Liver (tissue), 9 donors: ENCODE measurements around the gene TSKS. TPM values are rescaled to one million over a fixed set of nuclear protein-coding genes. Genes with fewer than 3 reads are reported as not detected.

ENCODE experiments used
- DNase-seq: peaks from one replicate; pipeline ENCODE4 v3.0.0-alpha.2; 2017; ENCODE audit warnings: low spot score
- H3K27ac ChIP-seq, 2 donors: one replicate each; pipeline ENCODE4 v1.7.0; 2013; ENCODE audit warnings: inconsistent platforms in 2 of 2, low read length in 2 of 2, control low read depth in 1 of 2, low read depth in 1 of 2, mild to moderate bottlenecking in 1 of 2
- H3K27me3 ChIP-seq, 4 donors: one replicate each; pipeline versions ENCODE4 v1.6.1 to v1.7.0; 2013; ENCODE audit warnings: low read length in 3 of 4, inconsistent platforms in 1 of 4, mild to moderate bottlenecking in 1 of 4, moderate library complexity in 1 of 4; ENCODE audit not compliant: control insufficient read depth in 4 of 4, insufficient read depth in 4 of 4
- H3K36me3 ChIP-seq, 4 donors: one replicate each; pipeline versions ENCODE4 v1.6.1 to v1.7.0; 2013; ENCODE audit warnings: low read length in 3 of 4, mild to moderate bottlenecking in 3 of 4, low read depth in 1 of 4, moderate library complexity in 1 of 4; ENCODE audit not compliant: control insufficient read depth in 4 of 4, insufficient read depth in 3 of 4
- H3K4me1 ChIP-seq, 4 donors: one replicate each; pipeline versions ENCODE4 v1.6.1 to v1.7.0; 2013; ENCODE audit warnings: low read length in 3 of 4, mild to moderate bottlenecking in 3 of 4, moderate library complexity in 1 of 4; ENCODE audit not compliant: control insufficient read depth in 4 of 4, insufficient read depth in 4 of 4
- H3K4me3 ChIP-seq, 3 donors: one replicate each; pipeline versions ENCODE4 v1.6.1 to v1.7.0; 2013; ENCODE audit warnings: low read length in 3 of 3, control low read depth in 1 of 3, low read depth in 1 of 3, mild to moderate bottlenecking in 1 of 3
- H3K9ac ChIP-seq, 2 donors: one replicate each; pipeline ENCODE4 v1.7.0; 2013; ENCODE audit warnings: low read length in 2 of 2, mild to moderate bottlenecking in 2 of 2, moderate library complexity in 2 of 2, control low read depth in 1 of 2, low read depth in 1 of 2
- H3K9me3 ChIP-seq, 4 donors: one replicate each; pipeline versions ENCODE4 v1.6.1 to v1.7.0; 2013; ENCODE audit warnings: low read length in 3 of 4; ENCODE audit not compliant: control insufficient read depth in 4 of 4
- CTCF ChIP-seq: fragments of 150-350 bp; IDR thresholded peaks from 2 replicates; pipeline ENCODE4 v1.5.1; 2017; ENCODE audit warnings: improper control_type of control experiment, low read depth, low read length; ENCODE audit not compliant: missing input control
- EGR1 ChIP-seq, 2 donors: IDR thresholded peaks; 2 replicates each; pipeline ENCODE4 v1.6.1; 2016 to 2018; ENCODE audit warnings: antibody characterized with exemption in 2 of 2, low read depth in 2 of 2
- FOXA1 ChIP-seq: IDR thresholded peaks from 2 replicates; pipeline ENCODE4 v1.6.1; 2016; ENCODE audit warnings: antibody characterized with exemption
- FOXA2 ChIP-seq: IDR thresholded peaks from 2 replicates; pipeline ENCODE4 v1.6.1; 2016; ENCODE audit warnings: antibody characterized with exemption
- GABPA ChIP-seq, 2 donors: IDR thresholded peaks in 1 of 2; conservative IDR thresholded peaks in 1 of 2; 2 replicates each; pipeline ENCODE4 v1.6.1; 2016; ENCODE audit warnings: antibody characterized with exemption in 2 of 2, mild to moderate bottlenecking in 1 of 2, moderate library complexity in 1 of 2
- HNF4A ChIP-seq, 2 donors: conservative IDR thresholded peaks; 2 replicates each; pipeline ENCODE4 v1.6.1; 2016; ENCODE audit warnings: antibody characterized with exemption in 2 of 2, mild to moderate bottlenecking in 2 of 2
- HNF4G ChIP-seq: IDR thresholded peaks from 2 replicates; pipeline ENCODE4 v1.6.1; 2016; ENCODE audit warnings: antibody characterized with exemption
- JUND ChIP-seq, 2 donors: IDR thresholded peaks; 2 replicates each; pipeline ENCODE4 v1.6.1; 2016; ENCODE audit warnings: antibody characterized with exemption in 2 of 2
- NR2F2 ChIP-seq: IDR thresholded peaks from 2 replicates; pipeline ENCODE4 v1.6.1; 2016; ENCODE audit warnings: antibody characterized with exemption
- RAD21 ChIP-seq, 2 donors: IDR thresholded peaks; 2 replicates each; pipeline ENCODE4 v1.6.1; 2016; ENCODE audit warnings: antibody characterized with exemption in 2 of 2, mild to moderate bottlenecking in 2 of 2
- RXRA ChIP-seq, 2 donors: IDR thresholded peaks; 2 replicates each; pipeline ENCODE4 v1.6.1; 2017 to 2018; ENCODE audit warnings: antibody characterized with exemption in 2 of 2, mild to moderate bottlenecking in 1 of 2
- SP1 ChIP-seq: IDR thresholded peaks from 2 replicates; pipeline ENCODE4 v1.6.1; 2018; ENCODE audit warnings: antibody characterized with exemption, mild to moderate bottlenecking
- TAF1 ChIP-seq: conservative IDR thresholded peaks from 2 replicates; pipeline ENCODE4 v1.6.1; 2016; ENCODE audit warnings: antibody characterized with exemption, mild to moderate bottlenecking
- YY1 ChIP-seq: IDR thresholded peaks from 2 replicates; pipeline ENCODE4 v1.6.1; 2016; ENCODE audit warnings: antibody characterized with exemption, mild to moderate bottlenecking
- ZBTB33 ChIP-seq: IDR thresholded peaks from 2 replicates; pipeline ENCODE4 v1.6.1; 2016; ENCODE audit warnings: antibody characterized with exemption
- WGBS: extraction: QIAGEN DNeasy Blood & Tissue Kit; methylation state at CpG from one replicate; pipeline ENCODE4 v1.1.7; 2013; 5-methylcytosine and 5-hydroxymethylcytosine counted together
- polyA plus RNA-seq, 2 donors: library from polyadenylated mRNA; stranded (reverse) in 1 of 2; unstranded in 1 of 2; fragments of 200-250 nt in 1 of 2; fragments of >200 nt in 1 of 2; fragmentation: Nextera tagmentation in 1 of 2; extraction: Ambion mirVana in 1 of 2; gene quantifications; one replicate each; pipeline versions ENCODE4 v1.2.1 to v1.2.3, GENCODE V29; 2013 to 2015
- total RNA-seq, 2 donors: library from RNA; depleted of rRNA; stranded (reverse); fragments of >200 nt; gene quantifications; one replicate each; pipeline ENCODE4 v1.2.3, GENCODE V29; 2014
- TF ChIP-seq, protein P1 (sequence below): IDR thresholded peaks from 2 replicates; pipeline ENCODE4 v1.6.1; 2016; ENCODE audit warnings: antibody characterized with exemption
- TF ChIP-seq, protein P2 (sequence below): IDR thresholded peaks from 2 replicates; pipeline ENCODE4 v1.6.1; 2016; ENCODE audit warnings: antibody characterized with exemption, mild to moderate bottlenecking
- TF ChIP-seq, protein P3 (sequence below): IDR thresholded peaks from 2 replicates; pipeline ENCODE4 v1.6.1; 2016; ENCODE audit warnings: antibody characterized with exemption
- donor health status: healthy.
- donor health status: healthy.
- donor health status: healthy.
- donor health status: healthy.
- donor health status: healthy.

The TSKS gene
- total and polyA plus RNA-seq, 4 donors: 0.07 to 0.61 (median 0.08) TPM; not detected in 1

DNA sequence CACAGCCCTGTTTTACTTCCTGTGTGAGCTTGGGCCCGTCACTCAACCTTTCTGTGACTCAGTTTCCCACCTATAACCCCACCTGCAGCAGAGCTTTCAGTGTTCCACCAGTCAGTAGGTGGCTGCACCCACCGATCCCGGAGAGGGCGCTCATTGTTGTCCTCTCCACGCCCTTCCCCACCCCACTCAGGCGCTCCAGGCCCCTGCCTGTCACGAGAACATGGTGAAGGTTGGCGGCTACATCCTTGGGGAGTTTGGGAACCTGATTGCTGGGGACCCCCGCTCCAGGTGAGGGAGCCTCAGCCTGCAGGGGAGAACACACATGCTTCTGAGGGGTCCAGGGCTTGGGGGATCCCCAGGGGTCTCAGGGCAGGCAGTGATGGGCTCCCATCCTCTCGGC lies 37.7 kb upstream of the TSKS start:
- Histone ChIP-seq H3K4me1 (no peaks in the 10 kb centered on the region), H3K27ac (no peak overlapping the region), H3K9me3 (no peaks in the 10 kb centered on the region), H3K4me3 (no peak overlapping the region), H3K27me3 (no peaks in the 10 kb centered on the region), H3K9ac (no peak overlapping the region), H3K36me3 (peaks cover 33 to 81% (median 49%) of the 10 kb centered on the region in 4 donors)
- 96% methylated on average over 10 of the region's 10 CpGs for WGBS
- TF ChIP-seq, protein P1, sequence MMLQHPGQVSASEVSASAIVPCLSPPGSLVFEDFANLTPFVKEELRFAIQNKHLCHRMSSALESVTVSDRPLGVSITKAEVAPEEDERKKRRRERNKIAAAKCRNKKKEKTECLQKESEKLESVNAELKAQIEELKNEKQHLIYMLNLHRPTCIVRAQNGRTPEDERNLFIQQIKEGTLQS: no peak
- no peak for TF ChIP-seq GABPA (IDR thresholded peaks at IDR 0.05 in 1 of 2, conservative IDR thresholded peaks at IDR 0.05 in 1 of 2)
- no peak for TF ChIP-seq YY1
- no peak for TF ChIP-seq ZBTB33
- no peak for TF ChIP-seq HNF4G
- no peak for TF ChIP-seq RXRA (IDR thresholded peaks at IDR 0.05)
- TF ChIP-seq, protein P2, sequence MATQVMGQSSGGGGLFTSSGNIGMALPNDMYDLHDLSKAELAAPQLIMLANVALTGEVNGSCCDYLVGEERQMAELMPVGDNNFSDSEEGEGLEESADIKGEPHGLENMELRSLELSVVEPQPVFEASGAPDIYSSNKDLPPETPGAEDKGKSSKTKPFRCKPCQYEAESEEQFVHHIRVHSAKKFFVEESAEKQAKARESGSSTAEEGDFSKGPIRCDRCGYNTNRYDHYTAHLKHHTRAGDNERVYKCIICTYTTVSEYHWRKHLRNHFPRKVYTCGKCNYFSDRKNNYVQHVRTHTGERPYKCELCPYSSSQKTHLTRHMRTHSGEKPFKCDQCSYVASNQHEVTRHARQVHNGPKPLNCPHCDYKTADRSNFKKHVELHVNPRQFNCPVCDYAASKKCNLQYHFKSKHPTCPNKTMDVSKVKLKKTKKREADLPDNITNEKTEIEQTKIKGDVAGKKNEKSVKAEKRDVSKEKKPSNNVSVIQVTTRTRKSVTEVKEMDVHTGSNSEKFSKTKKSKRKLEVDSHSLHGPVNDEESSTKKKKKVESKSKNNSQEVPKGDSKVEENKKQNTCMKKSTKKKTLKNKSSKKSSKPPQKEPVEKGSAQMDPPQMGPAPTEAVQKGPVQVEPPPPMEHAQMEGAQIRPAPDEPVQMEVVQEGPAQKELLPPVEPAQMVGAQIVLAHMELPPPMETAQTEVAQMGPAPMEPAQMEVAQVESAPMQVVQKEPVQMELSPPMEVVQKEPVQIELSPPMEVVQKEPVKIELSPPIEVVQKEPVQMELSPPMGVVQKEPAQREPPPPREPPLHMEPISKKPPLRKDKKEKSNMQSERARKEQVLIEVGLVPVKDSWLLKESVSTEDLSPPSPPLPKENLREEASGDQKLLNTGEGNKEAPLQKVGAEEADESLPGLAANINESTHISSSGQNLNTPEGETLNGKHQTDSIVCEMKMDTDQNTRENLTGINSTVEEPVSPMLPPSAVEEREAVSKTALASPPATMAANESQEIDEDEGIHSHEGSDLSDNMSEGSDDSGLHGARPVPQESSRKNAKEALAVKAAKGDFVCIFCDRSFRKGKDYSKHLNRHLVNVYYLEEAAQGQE: no peak
- TF ChIP-seq, protein P3, sequence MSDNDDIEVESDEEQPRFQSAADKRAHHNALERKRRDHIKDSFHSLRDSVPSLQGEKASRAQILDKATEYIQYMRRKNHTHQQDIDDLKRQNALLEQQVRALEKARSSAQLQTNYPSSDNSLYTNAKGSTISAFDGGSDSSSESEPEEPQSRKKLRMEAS: no peak
- no peak for TF ChIP-seq FOXA2
- TF ChIP-seq JUND (IDR thresholded peaks at IDR 0.05): no peak
- no peak for TF ChIP-seq FOXA1
- TF ChIP-seq SP1: no peak
- TF ChIP-seq CTCF: no peak
- no peak for TF ChIP-seq NR2F2
- TF ChIP-seq TAF1: no peak
- no peak for DNase-seq

GRCh38 chr19:49799798-49800376 lies 36.8 kb upstream of the TSKS start:
- Histone ChIP-seq H3K4me3 (no peak overlapping the region), H3K9me3 (no peaks in the 10 kb centered on the region), H3K9ac (no peak overlapping the region), H3K36me3 (peaks cover 39 to 86% (median 55%) of the 10 kb centered on the region in 4 donors), H3K27ac (no peak overlapping the region), H3K27me3 (no peaks in the 10 kb centered on the region), H3K4me1 (no peaks in the 10 kb centered on the region)
- WGBS: 96% methylated on average over 25 of the region's 25 CpGs
- DNase-seq: no peak
- no peak for TF ChIP-seq NR2F2
- TF ChIP-seq RAD21 (IDR thresholded peaks at IDR 0.05): no peak
- TF ChIP-seq, protein P3: no peak
- no peak for TF ChIP-seq HNF4G
- TF ChIP-seq TAF1: no peak
- no peak for TF ChIP-seq JUND (IDR thresholded peaks at IDR 0.05)
- TF ChIP-seq SP1: no peak
- TF ChIP-seq FOXA2: no peak
- TF ChIP-seq, protein P2: no peak
- no peak for TF ChIP-seq HNF4A (conservative IDR thresholded peaks at IDR 0.05)
- TF ChIP-seq FOXA1: no peak
- TF ChIP-seq GABPA (IDR thresholded peaks at IDR 0.05 in 1 of 2, conservative IDR thresholded peaks at IDR 0.05 in 1 of 2): no peak
- no peak for TF ChIP-seq EGR1 (IDR thresholded peaks at IDR 0.05; ENCODE audit: low read depth in 2 of 2)
